ENCODE results near the gene DNAJC11.

Gene DNAJC11

GRCh38 chr1:6694121-6694713 lies 7.4 kb downstream of the DNAJC11 start:
- peaks cover 12% of the 10 kb centered on the region for H3K36me3 ChIP-seq (ENCODE audit: control insufficient read depth, insufficient read depth, low read length)
- peak overlapping the region; percentile 90 for H3K27ac ChIP-seq (ENCODE audit: low read depth, low read length)
- H3K27me3 ChIP-seq (ENCODE audit: control insufficient read depth, insufficient read depth, low read length), result no peaks in the 10 kb centered on the region
- no peaks in the 10 kb centered on the region for H3K9me3 ChIP-seq (ENCODE audit: control insufficient read depth, insufficient read depth, low read length)
- peaks cover 21% of the 10 kb centered on the region for H3K4me1 ChIP-seq (ENCODE audit: control insufficient read depth, insufficient read depth, low read length)
- peak overlapping the region; percentile 63 for H3K4me3 ChIP-seq (ENCODE audit: low read depth, low read length)
- peak overlapping the region; percentile 73 for H3K9ac ChIP-seq (ENCODE audit: low read depth, low read length)

GRCh38 chr1:6692956-6693355 lies 8.7 kb downstream of the DNAJC11 start:
- Histone ChIP-seq H3K27me3 (ENCODE audit: control insufficient read depth, insufficient read depth, low read length) (no peaks in the 10 kb centered on the region), H3K4me1 (ENCODE audit: control insufficient read depth, insufficient read depth, low read length) (peaks cover 21% of the 10 kb centered on the region)

DNA sequence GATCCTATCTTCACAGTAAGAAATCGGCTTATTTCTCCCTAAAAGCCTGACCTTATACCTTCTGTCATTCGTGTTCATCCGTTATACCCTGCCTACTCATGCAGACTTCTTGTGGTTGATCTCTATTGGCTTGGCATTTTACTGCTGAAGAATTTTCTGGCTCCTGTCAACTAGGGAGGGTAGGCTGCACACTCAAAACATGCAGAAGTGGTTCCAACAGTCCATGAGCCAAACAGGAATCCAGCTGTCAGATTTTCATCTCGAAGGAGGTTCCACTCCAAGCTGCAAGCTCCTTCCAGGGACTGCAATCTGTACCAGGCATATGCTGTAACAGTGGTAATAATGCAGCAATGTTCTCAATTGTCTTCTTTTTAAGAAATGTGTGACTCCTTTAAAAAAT lies 10.1 kb downstream of the DNAJC11 start:
- Histone ChIP-seq H3K4me3 (ENCODE audit: low read depth, low read length) (no peak overlapping the region), H3K36me3 (ENCODE audit: control insufficient read depth, insufficient read depth, low read length) (peaks cover 7% of the 10 kb centered on the region), H3K27ac (ENCODE audit: low read depth, low read length) (no peak overlapping the region), H3K4me1 (ENCODE audit: control insufficient read depth, insufficient read depth, low read length) (peaks cover 21% of the 10 kb centered on the region), H3K9me3 (ENCODE audit: control insufficient read depth, insufficient read depth, low read length) (no peaks in the 10 kb centered on the region), H3K9ac (ENCODE audit: low read depth, low read length) (no peak overlapping the region), H3K27me3 (ENCODE audit: control insufficient read depth, insufficient read depth, low read length) (no peaks in the 10 kb centered on the region)

More at GRCh38 chr1:6692956-6693355, 8.7 kb downstream of the DNAJC11 start:
- Histone ChIP-seq H3K9me3 (ENCODE audit: control insufficient read depth, insufficient read depth, low read length) (no peaks in the 10 kb centered on the region), H3K27ac (ENCODE audit: low read depth, low read length) (no peak overlapping the region), H3K4me3 (ENCODE audit: low read depth, low read length) (no peak overlapping the region), H3K9ac (ENCODE audit: low read depth, low read length) (no peak overlapping the region), H3K36me3 (ENCODE audit: control insufficient read depth, insufficient read depth, low read length) (peaks cover 11% of the 10 kb centered on the region)

DNA sequence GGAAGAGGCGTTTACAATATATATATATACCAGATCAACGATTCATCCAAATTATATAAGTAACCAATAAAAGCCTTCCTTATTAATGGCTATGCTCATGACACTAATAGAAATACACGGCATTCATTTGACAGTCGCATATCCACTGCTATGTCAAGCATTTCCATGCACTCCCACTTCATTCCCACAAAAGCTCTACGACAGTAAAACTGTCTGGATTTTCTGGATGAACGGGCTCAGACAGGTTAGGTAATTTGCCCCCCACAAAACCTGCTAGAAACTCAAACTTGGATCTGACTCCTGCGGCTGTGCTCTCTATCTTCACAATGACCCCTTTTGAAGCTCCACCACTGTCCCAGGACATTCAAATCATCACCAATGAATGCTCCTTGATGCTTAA lies 11.4 kb downstream of the DNAJC11 start:
- peaks cover 9% of the 10 kb centered on the region for H3K36me3 ChIP-seq (ENCODE audit: control insufficient read depth, insufficient read depth, low read length)

DNA sequence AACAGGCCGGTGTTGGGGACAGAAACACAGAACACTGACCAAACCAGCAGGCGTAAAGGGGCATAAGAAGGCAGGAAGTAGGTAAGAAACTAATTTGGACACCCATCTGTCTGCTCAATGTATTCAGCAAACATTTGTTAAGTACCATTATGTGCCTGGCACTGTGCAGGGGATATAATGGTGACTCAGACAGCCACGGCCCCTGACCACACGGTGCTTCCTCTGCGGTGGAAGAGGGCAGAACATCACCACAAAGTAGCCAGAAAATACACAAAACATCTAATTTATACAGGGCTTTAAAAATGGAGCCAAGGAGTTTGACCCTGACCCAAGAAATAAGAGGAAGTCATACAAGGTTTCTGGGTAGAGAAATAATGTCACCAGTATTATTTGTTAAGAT lies 12.9 kb downstream of the DNAJC11 start:
- peaks cover 14% of the 10 kb centered on the region for H3K4me1 ChIP-seq (ENCODE audit: control insufficient read depth, insufficient read depth, low read length)
- H3K36me3 ChIP-seq (ENCODE audit: control insufficient read depth, insufficient read depth, low read length), result peaks cover 11% of the 10 kb centered on the region
- H3K4me3 ChIP-seq (ENCODE audit: low read depth, low read length), result no peak overlapping the region
- no peak overlapping the region for H3K27ac ChIP-seq (ENCODE audit: low read depth, low read length)
- H3K9me3 ChIP-seq (ENCODE audit: control insufficient read depth, insufficient read depth, low read length), result no peaks in the 10 kb centered on the region
- H3K9ac ChIP-seq (ENCODE audit: low read depth, low read length), result no peak overlapping the region
- H3K27me3 ChIP-seq (ENCODE audit: control insufficient read depth, insufficient read depth, low read length), result no peaks in the 10 kb centered on the region

More for the DNA sequence above, 11.4 kb downstream of the DNAJC11 start:
- Histone ChIP-seq H3K27ac (ENCODE audit: low read depth, low read length) (no peak overlapping the region), H3K27me3 (ENCODE audit: control insufficient read depth, insufficient read depth, low read length) (no peaks in the 10 kb centered on the region), H3K4me3 (ENCODE audit: low read depth, low read length) (no peak overlapping the region), H3K4me1 (ENCODE audit: control insufficient read depth, insufficient read depth, low read length) (peaks cover 21% of the 10 kb centered on the region), H3K9me3 (ENCODE audit: control insufficient read depth, insufficient read depth, low read length) (no peaks in the 10 kb centered on the region), H3K9ac (ENCODE audit: low read depth, low read length) (no peak overlapping the region)

GRCh38 chr1:6688001-6688400 lies 13.6 kb downstream of the DNAJC11 start:
- peaks cover 12% of the 10 kb centered on the region for H3K4me1 ChIP-seq (ENCODE audit: control insufficient read depth, insufficient read depth, low read length)
- H3K27ac ChIP-seq (ENCODE audit: low read depth, low read length), result no peak overlapping the region
- H3K36me3 ChIP-seq (ENCODE audit: control insufficient read depth, insufficient read depth, low read length), result peaks cover 15% of the 10 kb centered on the region
- H3K4me3 ChIP-seq (ENCODE audit: low read depth, low read length), result no peak overlapping the region
- H3K9ac ChIP-seq (ENCODE audit: low read depth, low read length), result no peak overlapping the region
- no peaks in the 10 kb centered on the region for H3K9me3 ChIP-seq (ENCODE audit: control insufficient read depth, insufficient read depth, low read length)
- no peaks in the 10 kb centered on the region for H3K27me3 ChIP-seq (ENCODE audit: control insufficient read depth, insufficient read depth, low read length)

DNA sequence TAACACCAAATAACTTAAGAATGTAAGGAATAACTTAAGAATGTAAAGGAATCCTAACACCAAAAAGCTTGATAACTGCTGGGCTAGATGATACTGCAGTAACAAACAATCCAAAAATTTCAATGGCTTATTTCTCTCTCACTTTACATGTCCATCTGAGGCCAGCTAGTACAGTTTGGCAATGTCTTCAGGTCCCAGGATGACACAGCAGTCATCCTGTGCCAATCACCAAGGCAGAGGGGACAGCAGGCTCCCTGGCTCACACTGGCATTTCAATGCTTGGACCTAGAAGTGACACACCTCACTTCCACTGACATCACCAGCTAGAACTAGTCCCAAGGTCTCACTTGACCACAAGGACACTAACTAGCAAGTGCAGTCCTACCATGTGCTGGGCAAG lies 15.3 kb downstream of the DNAJC11 start:
- no peaks in the 10 kb centered on the region for H3K9me3 ChIP-seq (ENCODE audit: control insufficient read depth, insufficient read depth, low read length)
- peaks cover 11% of the 10 kb centered on the region for H3K36me3 ChIP-seq (ENCODE audit: control insufficient read depth, insufficient read depth, low read length)
- H3K4me3 ChIP-seq (ENCODE audit: low read depth, low read length), result no peak overlapping the region
- H3K9ac ChIP-seq (ENCODE audit: low read depth, low read length), result no peak overlapping the region
- H3K27ac ChIP-seq (ENCODE audit: low read depth, low read length), result no peak overlapping the region
- H3K27me3 ChIP-seq (ENCODE audit: control insufficient read depth, insufficient read depth, low read length), result no peaks in the 10 kb centered on the region
- H3K4me1 ChIP-seq (ENCODE audit: control insufficient read depth, insufficient read depth, low read length), result peaks cover under 1% of the 10 kb centered on the region; the same call in 1 of the 2 replicates

DNA sequence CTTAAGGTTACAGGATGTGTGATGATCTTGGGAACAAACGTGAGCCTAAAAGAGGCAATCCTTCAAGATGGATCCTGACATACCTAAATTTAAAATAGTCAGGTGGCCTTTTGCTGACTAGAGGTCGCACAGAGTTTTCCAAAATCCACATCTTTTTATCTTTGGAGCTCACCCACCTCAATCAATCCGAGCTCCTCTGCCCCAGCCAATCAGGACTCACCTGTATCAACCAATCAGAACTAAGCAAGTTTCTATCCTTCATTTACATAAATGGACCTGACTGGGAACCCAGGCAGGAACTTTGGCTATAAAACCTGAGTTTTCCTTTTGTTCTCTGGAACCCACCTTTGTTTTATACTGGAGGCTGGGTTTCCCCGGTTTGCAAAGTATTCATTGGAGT lies 16.2 kb downstream of the DNAJC11 start:
- no peak overlapping the region for H3K9ac ChIP-seq (ENCODE audit: low read depth, low read length)
- H3K27ac ChIP-seq (ENCODE audit: low read depth, low read length), result no peak overlapping the region
- no peaks in the 10 kb centered on the region for H3K4me1 ChIP-seq (ENCODE audit: control insufficient read depth, insufficient read depth, low read length)
- H3K36me3 ChIP-seq (ENCODE audit: control insufficient read depth, insufficient read depth, low read length), result peaks cover 18% of the 10 kb centered on the region
- no peak overlapping the region for H3K4me3 ChIP-seq (ENCODE audit: low read depth, low read length)
- H3K9me3 ChIP-seq (ENCODE audit: control insufficient read depth, insufficient read depth, low read length), result no peaks in the 10 kb centered on the region
- no peaks in the 10 kb centered on the region for H3K27me3 ChIP-seq (ENCODE audit: control insufficient read depth, insufficient read depth, low read length)

DNA sequence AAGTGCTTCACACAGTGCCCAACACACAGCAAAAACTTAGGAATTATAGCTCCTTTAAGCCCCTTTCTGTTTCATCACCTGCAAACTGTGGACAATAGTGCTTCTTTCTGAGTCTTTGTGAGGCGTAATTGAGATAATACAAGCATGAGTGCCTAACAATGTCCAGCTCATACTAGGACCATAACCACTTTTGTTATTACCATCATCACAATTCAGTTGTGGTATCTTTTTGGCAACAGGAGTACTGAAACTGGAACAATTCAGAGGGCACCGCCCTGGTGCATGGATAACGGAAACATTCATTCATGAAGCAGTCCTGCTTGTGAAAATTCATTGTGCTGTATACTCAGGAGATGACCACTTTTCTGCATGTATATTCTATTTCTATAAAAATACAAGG lies 18.2 kb downstream of the DNAJC11 start:
- H3K4me1 ChIP-seq (ENCODE audit: control insufficient read depth, insufficient read depth, low read length), result no peaks in the 10 kb centered on the region
- H3K27me3 ChIP-seq (ENCODE audit: control insufficient read depth, insufficient read depth, low read length), result no peaks in the 10 kb centered on the region
- H3K4me3 ChIP-seq (ENCODE audit: low read depth, low read length), result no peak overlapping the region
- peaks cover 37% of the 10 kb centered on the region for H3K36me3 ChIP-seq (ENCODE audit: control insufficient read depth, insufficient read depth, low read length)
- no peak overlapping the region for H3K9ac ChIP-seq (ENCODE audit: low read depth, low read length)
- no peaks in the 10 kb centered on the region for H3K9me3 ChIP-seq (ENCODE audit: control insufficient read depth, insufficient read depth, low read length)
- H3K27ac ChIP-seq (ENCODE audit: low read depth, low read length), result no peak overlapping the region

DNA sequence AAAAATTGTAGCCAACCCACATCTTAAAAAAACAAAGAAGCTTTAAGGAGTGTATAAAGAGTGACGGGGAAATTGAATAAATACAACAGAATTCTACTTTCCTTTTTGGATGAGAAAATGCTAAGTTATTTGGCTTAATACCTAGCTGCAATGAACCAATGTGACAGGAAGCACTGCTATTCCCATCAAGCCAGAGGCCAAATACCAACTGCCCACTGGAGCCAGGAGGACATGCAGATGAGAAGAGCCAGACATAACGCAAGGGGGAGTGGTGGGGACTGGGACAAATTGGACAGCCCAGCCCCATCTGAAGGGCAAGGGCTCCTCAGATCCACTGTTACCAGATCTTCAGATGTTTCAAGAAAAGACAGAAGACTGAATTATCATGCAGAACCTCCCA lies 25.7 kb downstream of the DNAJC11 start:
- H3K4me3 ChIP-seq (ENCODE audit: low read depth, low read length), result no peak overlapping the region
- H3K9ac ChIP-seq (ENCODE audit: low read depth, low read length), result no peak overlapping the region
- H3K27me3 ChIP-seq (ENCODE audit: control insufficient read depth, insufficient read depth, low read length), result no peaks in the 10 kb centered on the region
- no peaks in the 10 kb centered on the region for H3K9me3 ChIP-seq (ENCODE audit: control insufficient read depth, insufficient read depth, low read length)
- no peak overlapping the region for H3K27ac ChIP-seq (ENCODE audit: low read depth, low read length)
- H3K4me1 ChIP-seq (ENCODE audit: control insufficient read depth, insufficient read depth, low read length), result no peaks in the 10 kb centered on the region
- H3K36me3 ChIP-seq (ENCODE audit: control insufficient read depth, insufficient read depth, low read length), result peaks cover 82% of the 10 kb centered on the region

- H3K9ac ChIP-seq (ENCODE audit: low read depth, low read length), result no peak overlapping the region
- no peaks in the 10 kb centered on the region for H3K9me3 ChIP-seq (ENCODE audit: control insufficient read depth, insufficient read depth, low read length)
- H3K36me3 ChIP-seq (ENCODE audit: control insufficient read depth, insufficient read depth, low read length), result peaks cover 76% of the 10 kb centered on the region
- H3K4me1 ChIP-seq (ENCODE audit: control insufficient read depth, insufficient read depth, low read length), result no peaks in the 10 kb centered on the region
- H3K27me3 ChIP-seq (ENCODE audit: control insufficient read depth, insufficient read depth, low read length), result no peaks in the 10 kb centered on the region
- no peak overlapping the region for H3K27ac ChIP-seq (ENCODE audit: low read depth, low read length)
- no peak overlapping the region for H3K4me3 ChIP-seq (ENCODE audit: low read depth, low read length)
These were observed 26.8 kb downstream of the DNAJC11 start for GRCh38 chr1:6674771-6675170.
